Measurements from ENCODE around the gene KCNA5. TPM values are rescaled to one million over a fixed set of nuclear protein-coding genes. Genes with fewer than 3 reads are reported as not detected.

KCNA5 gene
- total RNA-seq, 4 donors from 2014 or later: 0.51 to 4.8 (median 2.7) TPM; not detected in 1

DNA sequence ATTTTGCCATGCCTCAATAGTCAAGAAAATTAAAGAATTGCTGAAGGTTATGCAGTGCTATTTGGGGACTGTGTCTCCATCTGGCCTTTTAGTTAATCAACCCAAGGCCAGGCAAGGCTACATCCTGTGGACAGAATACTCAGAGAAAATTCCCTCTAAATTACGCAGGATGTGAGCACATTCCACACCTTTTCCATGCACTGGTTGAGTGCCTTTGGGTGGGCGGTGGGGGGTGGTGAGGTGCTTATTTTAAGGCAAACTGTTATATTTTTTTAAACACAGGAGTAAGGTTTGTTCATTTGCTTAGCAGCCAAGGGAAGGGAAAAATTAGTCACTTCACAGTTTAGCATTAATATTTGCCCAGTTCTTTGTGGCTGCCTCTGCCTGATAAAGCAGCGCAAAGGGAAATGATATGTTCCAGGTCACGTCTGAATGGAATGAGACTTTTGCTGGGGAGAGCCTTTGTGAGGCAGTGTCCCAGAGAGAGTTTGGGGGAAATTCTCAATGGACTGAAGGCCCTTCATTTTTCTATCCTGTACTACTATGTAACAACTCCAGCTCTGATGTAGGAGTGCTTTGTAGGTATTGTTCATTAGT lies 17.2 kb upstream of the KCNA5 start:
- intact Hi-C loops (cut with DNase I; ENCODE audit: low total_unique reads): no loop called here
- DNase-seq: no peak
- Histone ChIP-seq H3K27me3 (no peaks in the 10 kb centered on the region), H3K4me1 (no peaks in the 10 kb centered on the region), H3K27ac (no peak overlapping the region), H3K4me3 (no peak overlapping the region), H3K36me3 (no peaks in the 10 kb centered on the region), H3K9me3 (no peaks in the 10 kb centered on the region)
- no peak for TF ChIP-seq POLR2A (IDR thresholded peaks at IDR 0.05)
- TF ChIP-seq, protein P1, sequence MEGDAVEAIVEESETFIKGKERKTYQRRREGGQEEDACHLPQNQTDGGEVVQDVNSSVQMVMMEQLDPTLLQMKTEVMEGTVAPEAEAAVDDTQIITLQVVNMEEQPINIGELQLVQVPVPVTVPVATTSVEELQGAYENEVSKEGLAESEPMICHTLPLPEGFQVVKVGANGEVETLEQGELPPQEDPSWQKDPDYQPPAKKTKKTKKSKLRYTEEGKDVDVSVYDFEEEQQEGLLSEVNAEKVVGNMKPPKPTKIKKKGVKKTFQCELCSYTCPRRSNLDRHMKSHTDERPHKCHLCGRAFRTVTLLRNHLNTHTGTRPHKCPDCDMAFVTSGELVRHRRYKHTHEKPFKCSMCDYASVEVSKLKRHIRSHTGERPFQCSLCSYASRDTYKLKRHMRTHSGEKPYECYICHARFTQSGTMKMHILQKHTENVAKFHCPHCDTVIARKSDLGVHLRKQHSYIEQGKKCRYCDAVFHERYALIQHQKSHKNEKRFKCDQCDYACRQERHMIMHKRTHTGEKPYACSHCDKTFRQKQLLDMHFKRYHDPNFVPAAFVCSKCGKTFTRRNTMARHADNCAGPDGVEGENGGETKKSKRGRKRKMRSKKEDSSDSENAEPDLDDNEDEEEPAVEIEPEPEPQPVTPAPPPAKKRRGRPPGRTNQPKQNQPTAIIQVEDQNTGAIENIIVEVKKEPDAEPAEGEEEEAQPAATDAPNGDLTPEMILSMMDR (IDR thresholded peaks at IDR 0.05): no peak

DNA sequence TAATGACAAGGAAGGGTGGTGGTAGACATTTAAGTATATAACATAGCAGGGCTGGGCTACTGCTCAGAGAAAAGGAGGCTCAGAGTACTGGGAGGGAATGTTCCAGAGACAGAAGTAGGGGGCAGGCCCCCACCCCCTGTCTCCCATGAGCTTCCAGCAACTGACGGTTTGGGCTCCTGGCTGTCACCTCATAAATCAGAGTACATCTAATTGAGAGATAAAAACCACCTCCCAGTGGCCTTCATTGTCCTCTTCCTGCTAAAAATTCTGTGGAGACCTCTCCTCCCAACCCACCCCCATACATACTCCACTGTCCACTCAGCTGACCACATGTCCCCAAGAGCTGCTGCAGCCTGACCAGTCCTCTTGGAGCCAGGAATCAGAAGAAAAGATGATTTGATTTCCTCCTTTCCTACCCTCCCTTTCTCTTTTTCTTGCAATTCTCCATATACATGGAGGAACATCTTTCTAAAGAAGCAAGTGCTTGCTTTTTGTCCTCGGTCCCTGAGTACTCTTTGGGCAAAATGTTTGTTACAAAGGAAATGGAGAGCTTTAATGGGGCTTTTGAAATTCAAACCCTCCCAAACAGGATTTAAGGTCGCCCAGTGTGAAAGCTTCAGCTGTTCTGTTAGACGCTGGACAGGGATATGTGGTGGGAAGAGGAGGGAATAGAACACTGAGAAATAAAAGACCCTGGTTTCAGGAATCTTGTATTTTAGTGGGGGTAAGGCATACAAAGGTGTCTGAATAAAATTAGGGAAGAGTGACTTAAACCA lies 16.4 kb upstream of the KCNA5 start:
- Histone ChIP-seq H3K27ac (no peak overlapping the region), H3K27me3 (no peaks in the 10 kb centered on the region)

GRCh38 chr12:5030066-5030465 lies 13.6 kb upstream of the KCNA5 start:
- no peaks in the 10 kb centered on the region for H3K27me3 ChIP-seq
- intact Hi-C loops (cut with DNase I; ENCODE audit: low total_unique reads): no loop called here
- H3K4me1 ChIP-seq: no peaks in the 10 kb centered on the region

More for the DNA sequence above, 16.4 kb upstream of the KCNA5 start:
- H3K36me3 ChIP-seq: no peaks in the 10 kb centered on the region
- no peaks in the 10 kb centered on the region for H3K9me3 ChIP-seq
- no peak overlapping the region for H3K4me3 ChIP-seq
- intact Hi-C loops (cut with DNase I; ENCODE audit: low total_unique reads): no loop called here
- TF ChIP-seq POLR2A (IDR thresholded peaks at IDR 0.05): no peak
- no peaks in the 10 kb centered on the region for H3K4me1 ChIP-seq
- DNase-seq: no peak

GRCh38 chr12:5031242-5031641 lies 12.4 kb upstream of the KCNA5 start:
- H3K36me3 ChIP-seq: no peaks in the 10 kb centered on the region
- H3K27ac ChIP-seq: no peak overlapping the region
- H3K9me3 ChIP-seq: no peaks in the 10 kb centered on the region
- intact Hi-C loops (cut with DNase I; ENCODE audit: low total_unique reads): no loop called here
- H3K4me1 ChIP-seq: no peaks in the 10 kb centered on the region
- TF ChIP-seq, protein P1 (IDR thresholded peaks at IDR 0.05): no peak
- TF ChIP-seq POLR2A (IDR thresholded peaks at IDR 0.05): no peak
- no peak overlapping the region for H3K4me3 ChIP-seq
- DNase-seq: no peak
- no peaks in the 10 kb centered on the region for H3K27me3 ChIP-seq

More at GRCh38 chr12:5030066-5030465, 13.6 kb upstream of the KCNA5 start:
- H3K4me3 ChIP-seq: no peak overlapping the region
- DNase-seq: no peak
- TF ChIP-seq POLR2A (IDR thresholded peaks at IDR 0.05): no peak
- TF ChIP-seq, protein P1 (IDR thresholded peaks at IDR 0.05): no peak
- no peak overlapping the region for H3K27ac ChIP-seq
- H3K9me3 ChIP-seq: no peaks in the 10 kb centered on the region
- H3K36me3 ChIP-seq: no peaks in the 10 kb centered on the region

DNA sequence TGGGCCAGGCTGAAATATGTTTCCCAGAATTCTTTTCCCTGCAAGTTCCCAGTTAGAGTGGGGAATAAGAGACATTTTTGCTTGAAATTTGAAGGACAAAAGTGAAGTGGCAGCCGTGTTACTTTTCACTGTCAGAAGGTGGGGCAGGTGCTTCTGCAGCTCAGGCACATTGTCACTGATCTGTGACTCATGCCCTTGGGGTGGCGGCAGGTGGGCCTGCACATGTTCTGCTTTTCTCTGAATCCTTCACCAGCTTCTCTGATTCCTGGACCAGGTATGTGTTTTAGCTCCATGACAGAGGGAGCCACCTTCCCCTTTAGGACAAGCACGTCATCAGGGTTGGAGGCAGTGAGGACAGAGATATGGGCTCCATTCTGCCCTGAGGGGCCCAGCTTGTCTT lies 11.7 kb upstream of the KCNA5 start:
- Histone ChIP-seq H3K36me3 (no peaks in the 10 kb centered on the region), H3K27me3 (no peaks in the 10 kb centered on the region), H3K9me3 (no peaks in the 10 kb centered on the region), H3K4me3 (no peak overlapping the region), H3K4me1 (no peaks in the 10 kb centered on the region), H3K27ac (no peak overlapping the region)
- DNase-seq: no peak
- intact Hi-C loops (cut with DNase I; ENCODE audit: low total_unique reads): no loop called here
- TF ChIP-seq, protein P1 (IDR thresholded peaks at IDR 0.05): no peak
- TF ChIP-seq POLR2A (IDR thresholded peaks at IDR 0.05): no peak

Measured in uterus (tissue), 4 donors.